Endothelial cell (in vitro differentiated cells): ENCODE data around the gene L3MBTL3. TPM values are rescaled to one million over a fixed set of nuclear protein-coding genes. Genes with fewer than 3 reads are reported as not detected.

Experiments used
- DNase-seq: peaks from one replicate; pipeline ENCODE4 v3.0.0; 2021; ENCODE audit warnings: low spot score
- H3K27ac Mint-ChIP-seq: one replicate; pipeline ENCODE4 v1.8.0; 2021; ENCODE audit warnings: mixed read lengths, inconsistent platforms; ENCODE audit not compliant: unreplicated experiment
- H3K27me3 Mint-ChIP-seq: one replicate; pipeline ENCODE4 v1.8.0; 2021; ENCODE audit warnings: mild to moderate bottlenecking, moderate library complexity, mixed read lengths, inconsistent platforms; ENCODE audit not compliant: unreplicated experiment
- H3K36me3 Mint-ChIP-seq: one replicate; pipeline ENCODE4 v1.8.0; 2021; ENCODE audit warnings: mild to moderate bottlenecking, low read depth, mixed read lengths, inconsistent platforms; ENCODE audit not compliant: unreplicated experiment
- H3K4me1 Mint-ChIP-seq: one replicate; pipeline ENCODE4 v1.8.0; 2021; ENCODE audit warnings: mild to moderate bottlenecking, mixed read lengths, inconsistent platforms; ENCODE audit not compliant: unreplicated experiment
- H3K4me3 Mint-ChIP-seq: one replicate; pipeline ENCODE4 v1.8.0; 2021; ENCODE audit warnings: mild to moderate bottlenecking, mixed read lengths, inconsistent platforms; ENCODE audit not compliant: unreplicated experiment
- H3K9me3 Mint-ChIP-seq: one replicate; pipeline ENCODE4 v1.8.0; 2021; ENCODE audit warnings: mixed read lengths, inconsistent platforms; ENCODE audit not compliant: unreplicated experiment
- CTCF ChIP-seq: fragments of 200-600 bp; sonication (generic); IDR thresholded peaks from one replicate; pipeline ENCODE4 v1.5.0; 2021; ENCODE audit warnings: antibody characterized with exemption; ENCODE audit not compliant: unreplicated experiment
- total RNA-seq: library from RNA; stranded (reverse); fragmentation: NEBNext Ultra II Directional; extraction: Animal tissue kit (Norgen Biotek cat#: 25700); gene quantifications from one replicate; pipeline ENCODE4 v1.2.1, GENCODE V29; 2021; ENCODE audit not compliant: unreplicated experiment

Gene L3MBTL3
- total RNA-seq, 1 donor from 2014 or later = 47.9 TPM

GRCh38 chr6:130128326-130128725 lies 109.9 kb downstream of the L3MBTL3 start:
- Mint-ChIP-seq H3K9me3 (no peaks in the 10 kb centered on the region), H3K36me3 (peaks cover 12% of the 10 kb centered on the region), H3K27me3 (no peaks in the 10 kb centered on the region), H3K4me3 (no peak overlapping the region), H3K27ac (no peak overlapping the region), H3K4me1 (peaks cover 12% of the 10 kb centered on the region)
- DNase-seq = no peak
- TF ChIP-seq CTCF = no peak

- Mint-ChIP-seq H3K27me3 (no peaks in the 10 kb centered on the region), H3K9me3 (no peaks in the 10 kb centered on the region), H3K4me1 (peaks cover 12% of the 10 kb centered on the region), H3K36me3 (peaks cover 12% of the 10 kb centered on the region), H3K4me3 (no peak overlapping the region), H3K27ac (no peak overlapping the region)
- TF ChIP-seq CTCF = no peak
- DNase-seq = no peak
Measured at GRCh38 chr6:130129762-130130246, 111.4 kb downstream of the L3MBTL3 start.

GRCh38 chr6:130132286-130132701 lies 113.9 kb downstream of the L3MBTL3 start:
- H3K27me3 Mint-ChIP-seq = no peaks in the 10 kb centered on the region
- no peak for TF ChIP-seq CTCF
- H3K4me3 Mint-ChIP-seq = no peak overlapping the region
- no peaks in the 10 kb centered on the region for H3K9me3 Mint-ChIP-seq
- H3K36me3 Mint-ChIP-seq = peaks cover 14% of the 10 kb centered on the region
- DNase-seq = no peak
- peaks cover 19% of the 10 kb centered on the region for H3K4me1 Mint-ChIP-seq
- H3K27ac Mint-ChIP-seq = no peak overlapping the region

GRCh38 chr6:130134582-130134981 lies 116.2 kb downstream of the L3MBTL3 start:
- H3K36me3 Mint-ChIP-seq = peaks cover 16% of the 10 kb centered on the region
- no peaks in the 10 kb centered on the region for H3K27me3 Mint-ChIP-seq
- H3K9me3 Mint-ChIP-seq = no peaks in the 10 kb centered on the region
- no peak overlapping the region for H3K4me3 Mint-ChIP-seq
- DNase-seq = no peak
- TF ChIP-seq CTCF = no peak
- H3K4me1 Mint-ChIP-seq = peaks cover 19% of the 10 kb centered on the region
- no peak overlapping the region for H3K27ac Mint-ChIP-seq

- Mint-ChIP-seq H3K36me3 (peaks cover 21% of the 10 kb centered on the region), H3K27ac (no peak overlapping the region), H3K9me3 (no peaks in the 10 kb centered on the region), H3K4me1 (peaks cover 19% of the 10 kb centered on the region), H3K4me3 (no peak overlapping the region), H3K27me3 (no peaks in the 10 kb centered on the region)
- DNase-seq = no peak
- TF ChIP-seq CTCF = no peak
Measured at GRCh38 chr6:130136798-130137197, 118.4 kb downstream of the L3MBTL3 start.
